K562 (cell line): Measurements from ENCODE around the gene TBC1D1.

Source experiments
- NFIC ChIP-seq: fragments of 450-650 bp; IDR thresholded peaks from 2 replicates; pipeline ENCODE4 v1.6.1; 2017; ENCODE audit warnings: mild to moderate bottlenecking, inconsistent platforms
- ZNF24 ChIP-seq: fragments of 450-650 bp; IDR thresholded peaks from 2 replicates; pipeline ENCODE4 v1.6.1; 2016

- TF ChIP-seq NFIC: no peak
- TF ChIP-seq ZNF24: no peak
These were observed 219.0 kb downstream of the TBC1D1 start for GRCh38 chr4:38109896-38110295.
